NCI-H526 treated with DMSO at 0.1 percent for 48 hours (cell line): ENCODE data around the gene UNC5C.

ENCODE experiments used
- DNase-seq: peaks from one replicate; lab custom pipeline; 2025; lab: John Stamatoyannopoulos, UW

Gene UNC5C

GRCh38 chr4:95548738-95549245, at the start of gene UNC5C:
TSS of gene UNC5C (minus strand) at chr4:95548973.
- DNase-seq = no peak

- DNase-seq = no peak
These were observed 47.9 kb upstream of the UNC5C start for GRCh38 chr4:95596676-95597075.

GRCh38 chr4:95594629-95595028, 45.9 kb upstream of the UNC5C start:
- DNase-seq = no peak

- DNase-seq = no peak
These were observed 45.2 kb upstream of the UNC5C start for GRCh38 chr4:95594013-95594412.

GRCh38 chr4:95591278-95591677, 42.5 kb upstream of the UNC5C start:
- no peak for DNase-seq

- DNase-seq = no peak
These were observed 41.8 kb upstream of the UNC5C start for GRCh38 chr4:95590615-95591014.

- no peak for DNase-seq
These were observed 36.4 kb upstream of the UNC5C start for GRCh38 chr4:95585016-95585695.

GRCh38 chr4:95580226-95580625, 31.5 kb upstream of the UNC5C start:
- no peak for DNase-seq

GRCh38 chr4:95572304-95572991, 23.7 kb upstream of the UNC5C start:
- no peak for DNase-seq

GRCh38 chr4:95571577-95571976, 22.8 kb upstream of the UNC5C start:
- no peak for DNase-seq

GRCh38 chr4:95563638-95564337, 15.0 kb upstream of the UNC5C start:
- DNase-seq = no peak

- DNase-seq = no peak
These were observed 12.0 kb upstream of the UNC5C start for GRCh38 chr4:95560774-95561173.

- no peak for DNase-seq
These were observed 7.6 kb upstream of the UNC5C start for GRCh38 chr4:95556207-95556859.

- DNase-seq = no peak
These were observed 4.3 kb upstream of the UNC5C start for GRCh38 chr4:95552942-95553550.

GRCh38 chr4:95551653-95552052, 2.9 kb upstream of the UNC5C start:
- no peak for DNase-seq

GRCh38 chr4:95550115-95550987, 1.6 kb upstream of the UNC5C start:
- DNase-seq = no peak

- DNase-seq = no peak
These were observed 707 bp upstream of the UNC5C start for GRCh38 chr4:95549246-95550114.

GRCh38 chr4:95547715-95548471, 880 bp downstream of the UNC5C start:
- no peak for DNase-seq
